Trophoblast cell (in vitro differentiated cells and primary cell): ENCODE data around the gene ZGPAT.
A peak's percentile ranks its signal among the peaks of the same experiment; 100 is the strongest.

Experiments used
- DNase-seq, 2 donors: peaks; one replicate each; pipeline ENCODE4 v3.0.0-alpha.2; 2016
- H2AFZ ChIP-seq: 2 replicates; pipeline ENCODE4 v1.6.1; 2013; ENCODE audit warnings: low read length, moderate library complexity, mild to moderate bottlenecking; ENCODE audit not compliant: insufficient read depth, poor library complexity
- H2AK5ac ChIP-seq: 2 replicates; pipeline ENCODE4 v1.6.1; 2013; ENCODE audit warnings: mild to moderate bottlenecking, low read length
- H2BK120ac ChIP-seq: 2 replicates; pipeline ENCODE4 v1.6.1; 2013; ENCODE audit warnings: low read length, mild to moderate bottlenecking, moderate library complexity; ENCODE audit not compliant: insufficient read depth, poor library complexity
- H2BK12ac ChIP-seq: 2 replicates; pipeline ENCODE4 v1.6.1; 2013; ENCODE audit warnings: mild to moderate bottlenecking, low read length, moderate library complexity
- H2BK5ac ChIP-seq: 2 replicates; pipeline ENCODE4 v1.6.1; 2013; ENCODE audit warnings: low read length, low read depth, moderate library complexity, mild to moderate bottlenecking; ENCODE audit not compliant: poor library complexity
- H3K14ac ChIP-seq: 2 replicates; pipeline ENCODE4 v1.6.1; 2013; ENCODE audit warnings: mild to moderate bottlenecking, low read length
- H3K18ac ChIP-seq: 2 replicates; pipeline ENCODE4 v1.6.1; 2013; ENCODE audit warnings: mild to moderate bottlenecking, low read length
- H3K23ac ChIP-seq: 2 replicates; pipeline ENCODE4 v1.6.1; 2013; ENCODE audit warnings: low read length
- H3K27ac ChIP-seq: 2 replicates; pipeline ENCODE4 v1.5.1; 2013; ENCODE audit warnings: low read depth, mild to moderate bottlenecking, inconsistent platforms, low read length, moderate library complexity
- H3K27me3 ChIP-seq: 2 replicates; pipeline ENCODE4 v1.6.1; 2013; ENCODE audit warnings: inconsistent platforms, mild to moderate bottlenecking, low read length, moderate library complexity; ENCODE audit not compliant: insufficient read depth
- H3K36me3 ChIP-seq, 2 experiments: 1 replicate in 1 of 2; 2 replicates in 1 of 2; pipeline ENCODE4 v1.6.1; 2013; ENCODE audit warnings: low read length in 2 of 2, mild to moderate bottlenecking in 2 of 2, moderate library complexity in 1 of 2; ENCODE audit not compliant: insufficient read depth in 2 of 2, control insufficient read depth in 1 of 2
- H3K4ac ChIP-seq: 2 replicates; pipeline ENCODE4 v1.6.1; 2013; ENCODE audit warnings: low read depth, mild to moderate bottlenecking, low read length, moderate library complexity
- H3K4me1 ChIP-seq, 2 experiments: 1 replicate in 1 of 2; 2 replicates in 1 of 2; pipeline ENCODE4 v1.6.1; 2013; ENCODE audit warnings: low read length in 2 of 2, mild to moderate bottlenecking in 2 of 2, moderate library complexity in 1 of 2; ENCODE audit not compliant: insufficient read depth in 2 of 2, control insufficient read depth in 1 of 2
- H3K4me2 ChIP-seq: 2 replicates; pipeline ENCODE4 v1.6.1; 2013; ENCODE audit warnings: inconsistent platforms, mild to moderate bottlenecking, low read length, moderate library complexity
- H3K4me3 ChIP-seq: 2 replicates; pipeline ENCODE4 v1.5.1; 2013; ENCODE audit warnings: mild to moderate bottlenecking, low read depth, low read length, inconsistent platforms
- H3K79me1 ChIP-seq: one replicate; pipeline ENCODE4 v1.6.1; 2013; ENCODE audit warnings: low read length
- H3K79me2 ChIP-seq: 2 replicates; pipeline ENCODE4 v1.6.1; 2013; ENCODE audit warnings: low read length, mild to moderate bottlenecking; ENCODE audit not compliant: control insufficient read depth, insufficient read depth, poor library complexity
- H3K9ac ChIP-seq: 2 replicates; pipeline ENCODE4 v1.6.1; 2013; ENCODE audit warnings: mild to moderate bottlenecking, low read length
- H3K9me3 ChIP-seq: 2 replicates; pipeline ENCODE4 v1.6.1; 2013; ENCODE audit warnings: low read depth, mild to moderate bottlenecking, control low read depth, inconsistent platforms, low read length; ENCODE audit not compliant: insufficient read depth
- H4K12ac ChIP-seq: 2 replicates; pipeline ENCODE4 v1.6.1; 2013; ENCODE audit warnings: low read depth, mild to moderate bottlenecking, low read length, moderate library complexity
- H4K8ac ChIP-seq: 2 replicates; pipeline ENCODE4 v1.6.1; 2013; ENCODE audit warnings: low read depth, mild to moderate bottlenecking, low read length, moderate library complexity
- H4K91ac ChIP-seq: one replicate; pipeline ENCODE4 v1.6.1; 2013; ENCODE audit warnings: low read depth, mild to moderate bottlenecking, low read length, moderate library complexity
- WGBS: extraction: QIAGEN DNeasy Blood & Tissue Kit; methylation state at CpG from one replicate; pipeline ENCODE4 v1.1.7; 2013; ENCODE audit warnings: missing lambda C conversion rate; ENCODE audit not compliant: insufficient read length, insufficient coverage; ENCODE audit errors: extremely low coverage; 5-methylcytosine and 5-hydroxymethylcytosine counted together

The ZGPAT gene

DNA sequence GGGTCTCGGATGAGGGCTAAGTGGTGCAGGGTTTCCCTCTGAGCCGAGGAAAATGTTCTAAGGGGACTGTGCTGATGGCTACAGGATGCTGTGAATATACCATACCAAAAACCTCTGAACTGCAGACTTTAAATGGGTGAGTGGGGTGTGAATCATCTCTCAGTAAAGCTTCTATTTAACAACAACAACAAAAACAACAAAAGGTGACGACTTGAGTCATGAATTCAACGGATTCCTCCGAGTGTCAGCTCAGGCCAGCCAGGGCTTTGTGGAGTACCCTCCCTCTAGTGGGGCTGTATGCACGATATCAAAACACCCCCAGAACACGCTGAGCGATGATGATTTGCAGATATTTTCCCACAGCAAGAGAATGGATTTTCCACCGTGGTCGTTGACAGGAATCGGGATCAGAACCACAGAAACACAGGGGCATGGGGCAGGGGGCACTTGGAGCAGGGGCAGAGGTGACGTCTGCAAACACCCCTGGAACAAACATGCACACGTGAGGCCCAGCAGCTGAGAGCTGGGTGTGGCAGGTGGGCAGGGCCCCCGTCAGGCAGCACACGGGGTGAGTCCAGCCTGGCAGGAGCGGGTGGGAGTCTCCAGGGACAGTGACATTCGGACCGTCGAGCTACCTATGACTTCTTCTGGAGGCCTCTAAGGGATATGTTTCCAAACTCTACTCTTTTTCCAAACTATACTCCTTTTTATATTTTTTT, 70.4 kb downstream of the ZGPAT start:
- Histone ChIP-seq H3K9ac (no peak overlapping the region), H4K91ac (no peak overlapping the region), H3K27ac (no peak overlapping the region), H3K14ac (no peak overlapping the region), H3K36me3 (peaks cover 0 to 2% of the 10 kb centered on the region in 2 experiments), H2AFZ (no peak overlapping the region), H2BK120ac (no peak overlapping the region), H3K27me3 (no peaks in the 10 kb centered on the region), H3K23ac (no peak overlapping the region), H2AK5ac (no peak overlapping the region), H4K8ac (no peak overlapping the region), H3K79me2 (no peaks in the 10 kb centered on the region), H3K79me1 (no peaks in the 10 kb centered on the region), H3K9me3 (peaks cover 7% of the 10 kb centered on the region), H2BK12ac (no peak overlapping the region), H3K4ac (no peak overlapping the region), H2BK5ac (no peak overlapping the region), H3K4me3 (no peak overlapping the region), H3K4me1 (peaks cover 4 to 5% of the 10 kb centered on the region in 2 experiments), H4K12ac (no peak overlapping the region), H3K18ac (no peak overlapping the region), H3K4me2 (no peak overlapping the region)
- WGBS, result no CpG with 5 or more reads among the region's 19 CpGs
- DNase-seq, result no peak

- peaks cover 4% of the 10 kb centered on the region in 2 experiments for H3K4me1 ChIP-seq
- no peak overlapping the region for H3K23ac ChIP-seq
- peaks cover 7% of the 10 kb centered on the region for H3K9me3 ChIP-seq
- no peaks in the 10 kb centered on the region for H3K79me2 ChIP-seq
- H2BK5ac ChIP-seq, result no peak overlapping the region
- no peak overlapping the region for H4K8ac ChIP-seq
- WGBS, result no CpG with 5 or more reads among the region's 9 CpGs
- no peak for DNase-seq
- no peak overlapping the region for H4K12ac ChIP-seq
- H3K36me3 ChIP-seq, result peaks cover 0 to 2% of the 10 kb centered on the region in 2 experiments
- H3K27ac ChIP-seq, result no peak overlapping the region
- no peaks in the 10 kb centered on the region for H3K27me3 ChIP-seq
- H3K79me1 ChIP-seq, result no peaks in the 10 kb centered on the region
- H2AFZ ChIP-seq, result no peak overlapping the region
- no peak overlapping the region for H2BK12ac ChIP-seq
- H3K14ac ChIP-seq, result no peak overlapping the region
- H2AK5ac ChIP-seq, result no peak overlapping the region
- H3K4me3 ChIP-seq, result no peak overlapping the region
- no peak overlapping the region for H4K91ac ChIP-seq
- H3K4ac ChIP-seq, result no peak overlapping the region
- no peak overlapping the region for H3K4me2 ChIP-seq
- H2BK120ac ChIP-seq, result no peak overlapping the region
- no peak overlapping the region for H3K18ac ChIP-seq
- no peak overlapping the region for H3K9ac ChIP-seq
These were observed 71.0 kb downstream of the ZGPAT start for GRCh38 chr20:63778857-63779256.

- H3K4me1 ChIP-seq, result no peaks in the 10 kb centered on the region
- no peak overlapping the region for H3K23ac ChIP-seq
- WGBS, result no CpG with 5 or more reads among the region's 14 CpGs
- no peak overlapping the region for H4K12ac ChIP-seq
- H4K91ac ChIP-seq, result no peak overlapping the region
- H3K27ac ChIP-seq, result no peak overlapping the region
- peaks cover 0 to 2% of the 10 kb centered on the region in 2 experiments for H3K36me3 ChIP-seq
- no peak overlapping the region for H3K9ac ChIP-seq
- H3K4ac ChIP-seq, result no peak overlapping the region
- H3K79me1 ChIP-seq, result no peaks in the 10 kb centered on the region
- no peak overlapping the region for H2BK120ac ChIP-seq
- no peak overlapping the region for H2BK12ac ChIP-seq
- H2BK5ac ChIP-seq, result no peak overlapping the region
- no peak overlapping the region for H3K14ac ChIP-seq
- no peak overlapping the region for H3K4me2 ChIP-seq
- H2AK5ac ChIP-seq, result no peak overlapping the region
- DNase-seq, result no peak
- H3K27me3 ChIP-seq, result no peaks in the 10 kb centered on the region
- no peaks in the 10 kb centered on the region for H3K79me2 ChIP-seq
- H3K9me3 ChIP-seq, result peaks cover 7% of the 10 kb centered on the region
- H3K18ac ChIP-seq, result no peak overlapping the region
- no peak overlapping the region for H2AFZ ChIP-seq
- no peak overlapping the region for H3K4me3 ChIP-seq
- no peak overlapping the region for H4K8ac ChIP-seq
These were observed 73.3 kb downstream of the ZGPAT start for GRCh38 chr20:63781181-63781580.

GRCh38 chr20:63782051-63782471, 74.2 kb downstream of the ZGPAT start:
- WGBS, result no CpG with 5 or more reads among the region's 18 CpGs
- H3K9me3 ChIP-seq, result peaks cover 4% of the 10 kb centered on the region

More at GRCh38 chr20:63782051-63782471, 74.2 kb downstream of the ZGPAT start:
- no peak overlapping the region for H3K23ac ChIP-seq
- no peak overlapping the region for H3K18ac ChIP-seq
- H3K36me3 ChIP-seq, result peaks cover 0 to 3% of the 10 kb centered on the region in 2 experiments
- no peak overlapping the region for H3K4me2 ChIP-seq
- no peaks in the 10 kb centered on the region for H3K4me1 ChIP-seq
- H2AK5ac ChIP-seq, result no peak overlapping the region
- no peak overlapping the region for H4K12ac ChIP-seq
- H3K4ac ChIP-seq, result no peak overlapping the region
- H3K27me3 ChIP-seq, result no peaks in the 10 kb centered on the region
- no peak overlapping the region for H4K8ac ChIP-seq
- H4K91ac ChIP-seq, result no peak overlapping the region
- peak; percentile 41 to 52 for DNase-seq
- H2AFZ ChIP-seq, result no peak overlapping the region
- H3K9ac ChIP-seq, result no peak overlapping the region
- H3K27ac ChIP-seq, result no peak overlapping the region
- no peak overlapping the region for H2BK5ac ChIP-seq
- H3K4me3 ChIP-seq, result no peak overlapping the region
- H3K79me1 ChIP-seq, result no peaks in the 10 kb centered on the region
- no peak overlapping the region for H3K14ac ChIP-seq
- H2BK12ac ChIP-seq, result no peak overlapping the region
- H3K79me2 ChIP-seq, result no peaks in the 10 kb centered on the region
- H2BK120ac ChIP-seq, result no peak overlapping the region
